K562 (cell line): Measurements from ENCODE around the gene CELF4.

Source experiments
- EP300 ChIP-seq: IDR thresholded peaks from 2 replicates; pipeline ENCODE4 v1.6.1; 2012; ENCODE audit warnings: low read length, improper control_type of control experiment
- EZH2 ChIP-seq: IDR thresholded peaks from 2 replicates; pipeline ENCODE4 v1.6.1; 2012; ENCODE audit warnings: low read depth, mild to moderate bottlenecking, inconsistent platforms, low read length, borderline replicate concordance
- POLR2A ChIP-seq: fragments of 450-650 bp; conservative IDR thresholded peaks from 2 replicates; pipeline ENCODE4 v1.6.1; 2016
- TF ChIP-seq, protein P1 (sequence below), 3 experiments: IDR thresholded peaks in 2 of 3; conservative IDR thresholded peaks in 1 of 3; 2 replicates each; pipeline ENCODE4 v1.5.1; 2011 to 2012; ENCODE audit warnings: low read length in 3 of 3, mild to moderate bottlenecking in 3 of 3, control low read depth in 2 of 3, improper control_type of control experiment in 1 of 3, inconsistent platforms in 1 of 3, low read depth in 1 of 3, mixed read lengths in 1 of 3, moderate library complexity in 1 of 3; ENCODE audit not compliant: insufficient read depth in 2 of 3

DNA sequence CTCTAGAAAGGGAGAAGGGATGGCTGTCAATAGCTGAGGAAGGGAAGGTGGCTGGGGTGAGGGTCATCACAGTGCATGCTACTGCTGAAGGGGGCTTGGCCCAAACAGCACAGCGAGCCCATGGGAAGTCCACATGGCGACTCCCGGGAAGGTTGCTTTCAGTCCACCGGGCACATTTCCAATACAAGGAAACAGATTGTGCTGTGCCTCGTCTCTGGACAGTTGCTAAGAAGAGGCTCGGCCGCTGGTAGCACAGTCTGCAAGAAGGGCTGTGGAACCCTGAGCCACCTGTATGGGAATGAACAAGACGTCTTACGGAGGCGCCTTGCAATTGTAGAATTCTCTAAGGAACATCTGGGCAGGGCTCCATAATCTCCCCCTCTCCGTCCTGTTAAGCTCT, 123.1 kb downstream of the CELF4 start:
- TF ChIP-seq, protein P1, sequence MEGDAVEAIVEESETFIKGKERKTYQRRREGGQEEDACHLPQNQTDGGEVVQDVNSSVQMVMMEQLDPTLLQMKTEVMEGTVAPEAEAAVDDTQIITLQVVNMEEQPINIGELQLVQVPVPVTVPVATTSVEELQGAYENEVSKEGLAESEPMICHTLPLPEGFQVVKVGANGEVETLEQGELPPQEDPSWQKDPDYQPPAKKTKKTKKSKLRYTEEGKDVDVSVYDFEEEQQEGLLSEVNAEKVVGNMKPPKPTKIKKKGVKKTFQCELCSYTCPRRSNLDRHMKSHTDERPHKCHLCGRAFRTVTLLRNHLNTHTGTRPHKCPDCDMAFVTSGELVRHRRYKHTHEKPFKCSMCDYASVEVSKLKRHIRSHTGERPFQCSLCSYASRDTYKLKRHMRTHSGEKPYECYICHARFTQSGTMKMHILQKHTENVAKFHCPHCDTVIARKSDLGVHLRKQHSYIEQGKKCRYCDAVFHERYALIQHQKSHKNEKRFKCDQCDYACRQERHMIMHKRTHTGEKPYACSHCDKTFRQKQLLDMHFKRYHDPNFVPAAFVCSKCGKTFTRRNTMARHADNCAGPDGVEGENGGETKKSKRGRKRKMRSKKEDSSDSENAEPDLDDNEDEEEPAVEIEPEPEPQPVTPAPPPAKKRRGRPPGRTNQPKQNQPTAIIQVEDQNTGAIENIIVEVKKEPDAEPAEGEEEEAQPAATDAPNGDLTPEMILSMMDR (IDR thresholded peaks at IDR 0.05 in 2 of 3, conservative IDR thresholded peaks at IDR 0.05 in 1 of 3; ENCODE audit: insufficient read depth in 2 of 3, low read depth in 1 of 3, low read length in 3 of 3) = no peak
- no peak for TF ChIP-seq POLR2A
- TF ChIP-seq EP300 = no peak
- no peak for TF ChIP-seq EZH2
